NB4 (cell line): ENCODE measurements around the gene OR5AU1.

Experiments used
- DNase-seq: peaks from one replicate; pipeline ENCODE4 v3.0.0; 2010; ENCODE audit warnings: low read depth
- H3K4me3 ChIP-seq: one replicate; pipeline ENCODE4 v1.5.1; 2011; ENCODE audit warnings: mild to moderate bottlenecking, low read depth, low read length, moderate library complexity
- MYC ChIP-seq: IDR thresholded peaks from 2 replicates; pipeline ENCODE4 v1.6.1; 2011; ENCODE audit warnings: low read depth, low read length
- POLR2A ChIP-seq: IDR thresholded peaks from 2 replicates; pipeline ENCODE4 v1.6.1; 2011; ENCODE audit warnings: mild to moderate bottlenecking; ENCODE audit not compliant: insufficient read length; ENCODE audit errors: extremely low read depth
- TF ChIP-seq, protein P1 (sequence below): IDR thresholded peaks from 2 replicates; pipeline ENCODE4 v1.6.1; 2011; ENCODE audit warnings: low read depth, low read length
- TF ChIP-seq, protein P2 (sequence below): IDR thresholded peaks from one replicate; pipeline ENCODE4 v1.5.1; 2012; ENCODE audit warnings: low read depth, low read length

Gene OR5AU1

DNA sequence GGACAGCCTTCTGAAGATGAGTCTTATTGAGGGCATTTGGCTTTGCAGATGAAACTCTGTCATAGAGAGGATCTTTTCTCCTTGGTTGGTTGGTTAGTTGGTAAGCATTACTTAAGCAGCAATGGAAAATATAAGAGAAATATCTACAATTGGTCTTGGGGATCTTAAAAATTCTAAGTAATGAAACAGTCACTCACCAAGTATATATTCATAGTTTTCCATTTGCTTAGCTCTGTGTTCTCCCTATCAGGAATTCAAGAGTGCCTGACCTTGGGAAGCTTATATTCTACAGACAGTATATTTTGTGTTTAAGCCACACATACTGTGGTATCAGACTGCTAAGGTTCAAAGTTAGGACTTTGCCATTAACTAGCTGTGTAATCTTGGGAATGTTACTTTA is at the start of gene OR5AU1:
Gene OR5AU1, minus strand, starts transcription at position 101 of the 400 bp plus-strand sequence. CDS start 191 bp downstream, outside the sequence.
- H3K4me3 ChIP-seq: no peak within 1 kb of the TSS
- no peak for TF ChIP-seq POLR2A
- TF ChIP-seq, protein P1, sequence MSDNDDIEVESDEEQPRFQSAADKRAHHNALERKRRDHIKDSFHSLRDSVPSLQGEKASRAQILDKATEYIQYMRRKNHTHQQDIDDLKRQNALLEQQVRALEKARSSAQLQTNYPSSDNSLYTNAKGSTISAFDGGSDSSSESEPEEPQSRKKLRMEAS: no peak
- no peak for DNase-seq

- no peak overlapping the region for H3K4me3 ChIP-seq
- DNase-seq: no peak
- TF ChIP-seq, protein P2, sequence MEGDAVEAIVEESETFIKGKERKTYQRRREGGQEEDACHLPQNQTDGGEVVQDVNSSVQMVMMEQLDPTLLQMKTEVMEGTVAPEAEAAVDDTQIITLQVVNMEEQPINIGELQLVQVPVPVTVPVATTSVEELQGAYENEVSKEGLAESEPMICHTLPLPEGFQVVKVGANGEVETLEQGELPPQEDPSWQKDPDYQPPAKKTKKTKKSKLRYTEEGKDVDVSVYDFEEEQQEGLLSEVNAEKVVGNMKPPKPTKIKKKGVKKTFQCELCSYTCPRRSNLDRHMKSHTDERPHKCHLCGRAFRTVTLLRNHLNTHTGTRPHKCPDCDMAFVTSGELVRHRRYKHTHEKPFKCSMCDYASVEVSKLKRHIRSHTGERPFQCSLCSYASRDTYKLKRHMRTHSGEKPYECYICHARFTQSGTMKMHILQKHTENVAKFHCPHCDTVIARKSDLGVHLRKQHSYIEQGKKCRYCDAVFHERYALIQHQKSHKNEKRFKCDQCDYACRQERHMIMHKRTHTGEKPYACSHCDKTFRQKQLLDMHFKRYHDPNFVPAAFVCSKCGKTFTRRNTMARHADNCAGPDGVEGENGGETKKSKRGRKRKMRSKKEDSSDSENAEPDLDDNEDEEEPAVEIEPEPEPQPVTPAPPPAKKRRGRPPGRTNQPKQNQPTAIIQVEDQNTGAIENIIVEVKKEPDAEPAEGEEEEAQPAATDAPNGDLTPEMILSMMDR: no peak
- TF ChIP-seq, protein P1: no peak
- TF ChIP-seq MYC: no peak
- no peak for TF ChIP-seq POLR2A
These were observed 49.3 kb upstream of the OR5AU1 start for GRCh38 chr14:21205026-21205677.

GRCh38 chr14:21204167-21205025 is 48.5 kb upstream of the OR5AU1 start:
- DNase-seq: no peak
- TF ChIP-seq MYC (no peak), POLR2A (no peak)
- TF ChIP-seq, protein P1: no peak
- TF ChIP-seq, protein P2: no peak
- no peak overlapping the region for H3K4me3 ChIP-seq

DNA sequence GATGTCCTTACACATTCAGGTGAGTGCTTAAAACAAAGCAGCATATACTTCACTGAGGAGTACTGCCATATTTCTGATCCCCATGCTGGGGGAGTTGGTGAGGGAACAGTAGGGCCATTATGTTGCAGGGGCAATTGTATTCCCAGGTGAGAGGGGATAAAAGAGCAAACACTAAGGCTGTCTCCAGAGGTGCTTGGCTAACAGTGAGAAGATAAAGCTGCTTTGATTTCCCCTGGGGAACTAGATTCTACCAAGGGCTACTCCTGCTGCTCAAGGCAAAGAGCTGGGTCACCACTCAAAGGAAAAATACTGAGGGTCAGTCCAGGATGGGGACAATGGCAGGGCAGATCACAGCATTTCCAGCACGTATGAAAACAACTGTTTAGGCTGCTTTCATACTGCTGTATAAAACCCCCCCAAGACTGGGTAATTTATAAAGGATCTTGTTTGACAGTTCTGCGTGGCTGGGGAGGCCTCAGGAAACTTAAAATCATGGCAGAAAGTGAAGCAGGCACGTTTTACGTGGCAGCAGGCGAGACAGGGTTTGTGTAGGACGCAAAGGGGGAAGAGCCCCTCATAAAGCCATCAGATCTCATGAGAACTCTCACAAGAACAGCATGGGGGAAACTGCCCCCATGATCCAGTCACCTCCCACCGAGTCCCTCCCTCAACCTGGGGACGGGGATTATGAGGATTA is 47.8 kb upstream of the OR5AU1 start:
- no peak for DNase-seq
- TF ChIP-seq, protein P1: no peak
- TF ChIP-seq, protein P2: no peak
- TF ChIP-seq MYC (no peak), POLR2A (no peak)
- no peak overlapping the region for H3K4me3 ChIP-seq

DNA sequence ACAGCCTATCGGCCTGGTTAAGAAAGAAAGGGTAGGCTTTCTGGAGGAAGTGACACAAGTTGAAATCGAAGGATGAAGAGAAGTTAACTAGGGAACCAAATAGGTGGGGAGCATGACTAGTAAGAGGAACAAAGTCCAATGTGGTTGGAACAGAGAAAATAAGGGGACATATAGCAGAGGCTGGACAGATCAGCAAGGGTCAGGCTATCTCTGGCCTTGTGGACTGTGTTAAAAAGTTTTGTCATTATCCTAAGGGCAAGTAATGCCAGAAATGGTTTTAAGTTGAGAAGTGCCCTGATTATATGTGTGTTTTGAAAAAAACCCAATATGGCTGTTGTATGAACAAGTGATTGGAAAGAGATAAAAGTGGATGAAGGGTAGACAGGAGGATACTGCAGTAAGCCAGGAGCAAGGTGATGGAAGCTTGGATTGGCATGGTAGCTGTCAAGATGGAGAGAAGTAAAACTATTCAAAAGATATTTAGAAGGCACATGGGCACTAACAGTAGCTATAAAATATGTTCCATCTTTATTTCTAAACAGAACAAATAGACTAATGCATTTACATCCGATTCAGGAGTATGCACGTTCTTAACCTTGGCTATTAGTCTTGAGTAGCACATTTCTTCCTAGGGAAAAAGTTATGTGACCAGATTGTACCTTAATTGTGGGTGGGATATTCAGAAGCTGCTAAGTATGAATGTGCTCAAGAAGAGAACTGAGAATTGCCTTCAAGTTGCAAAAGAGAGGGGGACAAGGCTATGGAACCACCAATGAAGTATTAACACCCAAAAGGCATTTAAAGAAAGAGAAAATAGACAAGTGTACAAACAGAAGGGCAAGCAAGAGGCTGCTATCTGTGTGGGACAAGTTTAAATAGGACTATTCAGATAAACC is 46.8 kb upstream of the OR5AU1 start:
- H3K4me3 ChIP-seq: no peak overlapping the region
- TF ChIP-seq MYC: no peak
- TF ChIP-seq, protein P1: no peak
- TF ChIP-seq POLR2A: no peak
- TF ChIP-seq, protein P2: no peak
- DNase-seq: no peak
